HUES64 (cell line): ENCODE measurements around the gene NAV3.

ENCODE experiments used
- H3K27ac ChIP-seq: 2 replicates; pipeline ENCODE4 v1.7.0; 2013; ENCODE audit warnings: low read depth, low read length, inconsistent platforms
- H3K27me3 ChIP-seq: 2 replicates; pipeline ENCODE4 v1.6.1; 2013; ENCODE audit warnings: mild to moderate bottlenecking, low read length; ENCODE audit not compliant: insufficient read depth
- H3K36me3 ChIP-seq: 2 replicates; pipeline ENCODE4 v1.6.1; 2013; ENCODE audit warnings: mild to moderate bottlenecking, low read length; ENCODE audit not compliant: insufficient read depth
- H3K4me1 ChIP-seq: 2 replicates; pipeline ENCODE4 v1.6.1; 2013; ENCODE audit warnings: mild to moderate bottlenecking, low read length, moderate library complexity; ENCODE audit not compliant: insufficient read depth
- H3K4me3 ChIP-seq: 2 replicates; pipeline ENCODE4 v1.5.1; 2013; ENCODE audit warnings: mild to moderate bottlenecking, low read length, moderate library complexity
- H3K9ac ChIP-seq: 2 replicates; pipeline ENCODE4 v1.6.1; 2013; ENCODE audit warnings: mild to moderate bottlenecking, low read depth, low read length
- H3K9me3 ChIP-seq: 2 replicates; pipeline ENCODE4 v1.6.1; 2013; ENCODE audit warnings: low read depth, low read length; ENCODE audit not compliant: insufficient read depth
- WGBS: fragments of 150-250, 120-280 bp; methylation state at CpG from one replicate; pipeline ENCODE4 v1.1.7; 2013; ENCODE audit warnings: missing lambda C conversion rate; 5-methylcytosine and 5-hydroxymethylcytosine counted together

NAV3 gene

GRCh38 chr12:78261901-78262300 is 431.2 kb downstream of the NAV3 start:
- 78% methylated on average over 2 of the region's 2 CpGs for WGBS
- Histone ChIP-seq H3K4me1 (no peaks in the 10 kb centered on the region), H3K36me3 (no peaks in the 10 kb centered on the region), H3K4me3 (no peak overlapping the region), H3K9me3 (peaks cover 13% of the 10 kb centered on the region), H3K9ac (no peak overlapping the region), H3K27me3 (no peaks in the 10 kb centered on the region), H3K27ac (no peak overlapping the region)
